Psoas muscle (tissue), 8 donors: Measurements from ENCODE around the gene WFDC12. TPM values are rescaled to one million over a fixed set of nuclear protein-coding genes. Genes with fewer than 3 reads are reported as not detected.

Experiments used
- ATAC-seq, 4 donors: fragments of 200-7000 bp; cut with Tn5 transposase; one replicate each; pipeline ENCODE4 v1.9.1; 2020; ENCODE audit warnings: moderate library complexity in 3 of 4, mild to moderate bottlenecking in 2 of 4
- DNase-seq, 2 donors: peaks; one replicate each; pipeline ENCODE4 v3.0.0-alpha.2; 2020
- H3K27ac ChIP-seq: fragments of 200-600 bp; one replicate; pipeline ENCODE4 v1.8.0; 2022
- H3K27me3 ChIP-seq, 3 donors: fragments of 200-600 bp in 1 of 3; one replicate each; pipeline versions ENCODE4 v1.6.1 to v1.8.0; 2013 to 2022; ENCODE audit warnings: low read length in 2 of 3, mild to moderate bottlenecking in 2 of 3, moderate library complexity in 1 of 3; ENCODE audit not compliant: insufficient read depth in 3 of 3
- H3K36me3 ChIP-seq, 2 donors: fragments of 200-600 bp in 1 of 2; one replicate each; pipeline versions ENCODE4 v1.6.1 to v1.8.0; 2013 to 2022; ENCODE audit warnings: low read depth in 1 of 2, mild to moderate bottlenecking in 1 of 2, moderate library complexity in 1 of 2; ENCODE audit not compliant: insufficient read depth in 1 of 2
- H3K4me1 ChIP-seq: fragments of 200-600 bp; one replicate; pipeline ENCODE4 v1.8.0; 2022
- H3K4me3 ChIP-seq: fragments of 200-600 bp; one replicate; pipeline ENCODE4 v1.8.0; 2022; ENCODE audit warnings: mild to moderate bottlenecking
- H3K9me3 ChIP-seq: fragments of 200-600 bp; one replicate; pipeline ENCODE4 v1.8.0; 2022
- CTCF ChIP-seq: fragments of 200-600 bp; IDR thresholded peaks from one replicate; pipeline ENCODE4 v1.8.0; 2022; ENCODE audit warnings: antibody characterized with exemption
- WGBS, 3 donors: extraction: QIAGEN DNeasy Blood & Tissue Kit; methylation state at CpG; one replicate each; pipeline versions ENCODE4 v1.1.6 to v1.1.7; 2013; 5-methylcytosine and 5-hydroxymethylcytosine counted together
- intact Hi-C, 2 donors: fragments of 100-400 bp; cut with DNase I; formaldehyde crosslinking; loops; one replicate each; pipeline versions ENCODE4 v1.11.0 to v1.14.2; 2022
- polyA plus RNA-seq, 3 donors: library from polyadenylated mRNA; stranded (reverse); fragments of 200-250 nt; gene quantifications; one replicate each; pipeline ENCODE4 v1.2.3, GENCODE V29; 2013
- total RNA-seq, 4 donors: library from RNA; stranded (reverse); fragmentation: NEBNext Ultra II Directional in 2 of 4; extraction: Animal tissue kit (Norgen Biotek cat#: 25700) in 2 of 4; gene quantifications; one replicate each; pipeline versions ENCODE4 v1.2.1 to v1.2.4, GENCODE V29; 2021 to 2023
- donor health status: healthy with polysubstance abuse.
- donor health status: DM: no; HTN: no; CAD: no; lungs with moderate emphysema.
- donor health status: Bipolar disorder and iron deficiency.
- donor health status: healthy.
- donor health status: DM: yes; HTN: yes; CAD: no.
- donor health status: DM: no; HTN: no; CAD: no.
- donor health status: DM: no; HTN: no; CAD: no.
- donor health status: DM: yes; HTN: yes; CAD: no.

The WFDC12 gene
- total and polyA plus RNA-seq, 7 donors: not detected

- no peak for TF ChIP-seq CTCF
- peaks cover 0 to 21% (median 0%) of the 10 kb centered on the region in 3 donors for H3K27me3 ChIP-seq
- H3K4me3 ChIP-seq: no peak overlapping the region
- H3K36me3 ChIP-seq: no peaks in the 10 kb centered on the region
- DNase-seq: no peak
- H3K27ac ChIP-seq: no peak overlapping the region
- WGBS, 3 donors: 67 to 73% (median 72%) methylated on average over 4 of the region's 4 CpGs
- no peak for ATAC-seq
- no peaks in the 10 kb centered on the region for H3K9me3 ChIP-seq
- no peaks in the 10 kb centered on the region for H3K4me1 ChIP-seq
- intact Hi-C loops: no loop called here
Observed at GRCh38 chr20:45117581-45117980, 6.7 kb downstream of the WFDC12 start.

GRCh38 chr20:45115829-45116228 is 8.4 kb downstream of the WFDC12 start:
- ATAC-seq (no peak), DNase-seq (no peak)
- Histone ChIP-seq H3K9me3 (no peaks in the 10 kb centered on the region), H3K4me3 (no peak overlapping the region), H3K27me3 (peaks cover 0 to 27% (median 0%) of the 10 kb centered on the region in 3 donors), H3K4me1 (no peaks in the 10 kb centered on the region), H3K27ac (no peak overlapping the region), H3K36me3 (no peaks in the 10 kb centered on the region)
- intact Hi-C loops: no loop called here
- no peak for TF ChIP-seq CTCF
- WGBS, 3 donors: 67 to 77% (median 72%) methylated on average over 4 of the region's 4 CpGs

- H3K27ac ChIP-seq: no peak overlapping the region
- no peaks in the 10 kb centered on the region for H3K4me1 ChIP-seq
- no peak for TF ChIP-seq CTCF
- intact Hi-C loops: no loop called here
- no peaks in the 10 kb centered on the region for H3K36me3 ChIP-seq
- no peaks in the 10 kb centered on the region for H3K9me3 ChIP-seq
- H3K4me3 ChIP-seq: no peak overlapping the region
- WGBS, 3 donors: 54 to 70% (median 59%) methylated on average over 3 of the region's 3 CpGs
- no peak for ATAC-seq
- peaks cover 0 to 27% (median 0%) of the 10 kb centered on the region in 3 donors for H3K27me3 ChIP-seq
- DNase-seq: no peak
Observed at GRCh38 chr20:45115386-45115774, 8.9 kb downstream of the WFDC12 start.

- no peak within 1 kb of the TSS for H3K4me3 ChIP-seq
- ATAC-seq: no peak
Observed at GRCh38 chr20:45114465-45115385, 9.5 kb downstream of the WFDC12 start, which contains the start of gene WFDC5. TSS of gene WFDC5 (minus strand) at chr20:45115174. CDS start at chr20:45115083, 91 bp downstream.

More at GRCh38 chr20:45114465-45115385, 9.5 kb downstream of the WFDC12 start, which contains the start of gene WFDC5:
- 46 to 47% (median 47%) methylated on average over 16 of the region's 16 CpGs for WGBS, 3 donors
- H3K36me3 ChIP-seq: no peaks in the 10 kb centered on the region
- no peak within 1 kb of the TSS for H3K27ac ChIP-seq
- H3K9me3 ChIP-seq: no peaks in the 10 kb centered on the region
- intact Hi-C loops: no loop called here
- no peak for TF ChIP-seq CTCF
- peaks cover 0 to 22% (median 0%) of the 10 kb centered on the region in 3 donors for H3K27me3 ChIP-seq
- H3K4me1 ChIP-seq: no peaks in the 10 kb centered on the region
- DNase-seq: no peak
